Endothelial cell of umbilical vein (primary cell): ENCODE measurements around the gene ZNF256. TPM values are rescaled to one million over a fixed set of nuclear protein-coding genes. Genes with fewer than 3 reads are reported as not detected.

ENCODE experiments used
- BruUV-seq: library from RNA; stranded (reverse); fragments of 400-500 nt; replicated peaks from 2 replicates; lab custom pipeline; 2021; lab: Mats Ljungman, UMichigan
- CTCF ChIA-PET: fragments of 300-600, 350-600 bp; sonication (Branson Sonifier 250); formaldehyde crosslinking; loops from one replicate; lab custom pipeline; 2021; ENCODE audit warnings: antibody characterized with exemption, inconsistent platforms; lab: Charles Lee
- POLR2A ChIA-PET: fragments of 300-600, 350-600 bp; sonication (Branson Sonifier 250); formaldehyde crosslinking; loops from one replicate; lab custom pipeline; 2021; ENCODE audit warnings: antibody characterized with exemption, inconsistent platforms; lab: Charles Lee
- DNase-seq: peaks from one replicate; pipeline ENCODE4 v3.0.0-alpha.2; 2011; ENCODE audit warnings: low read depth, low spot score
- FAIRE-seq: peaks from 2 replicates; lab custom pipeline; 2011; peaks lifted over from hg19 to GRCh38; lab: Jason Lieb, UNC
- H2AFZ ChIP-seq: 2 replicates; pipeline ENCODE4 v1.6.0; 2012; ENCODE audit warnings: low read depth, low read length, control low read depth, inconsistent platforms
- H3K27ac ChIP-seq: 2 replicates; pipeline ENCODE4 v1.5.1; 2011; ENCODE audit warnings: low read depth, mild to moderate bottlenecking, control low read depth, low read length, moderate library complexity; ENCODE audit not compliant: insufficient read depth
- H3K27me3 ChIP-seq, 2 experiments: 2 replicates each; pipeline versions ENCODE4 v1.6.0 to v1.6.1; 2011; ENCODE audit warnings: low read length in 2 of 2, mixed read lengths in 1 of 2; ENCODE audit not compliant: control insufficient read depth in 2 of 2, insufficient read depth in 2 of 2
- H3K36me3 ChIP-seq, 2 experiments: 2 replicates in 1 of 2; 3 replicates in 1 of 2; pipeline ENCODE4 v1.5.1; 2011; ENCODE audit warnings: low read length in 2 of 2, mild to moderate bottlenecking in 1 of 2, moderate library complexity in 1 of 2; ENCODE audit not compliant: control insufficient read depth in 2 of 2, insufficient read depth in 2 of 2; ENCODE audit errors: extremely low read depth in 1 of 2
- H3K4me1 ChIP-seq: 3 replicates; pipeline ENCODE4 v1.5.1; 2011; ENCODE audit warnings: mild to moderate bottlenecking, low read length; ENCODE audit not compliant: control insufficient read depth, insufficient read depth; ENCODE audit errors: extremely low read depth
- H3K4me2 ChIP-seq: 2 replicates; pipeline ENCODE4 v1.6.1; 2011; ENCODE audit warnings: low read length, control low read depth, mixed read lengths; ENCODE audit not compliant: insufficient read depth
- H3K4me3 ChIP-seq, 3 experiments: fragments of 200-600 bp in 1 of 3; sonication (generic), shearing (Covaris generic) in 1 of 3; replicated peaks in 1 of 3; 2 replicates each; pipeline ENCODE4 v1.5.1; 2011 to 2016; ENCODE audit warnings: control low read depth in 3 of 3, low read length in 3 of 3, mild to moderate bottlenecking in 2 of 3, inconsistent platforms in 1 of 3, low read depth in 1 of 3, moderate library complexity in 1 of 3; ENCODE audit not compliant: insufficient read depth in 1 of 3
- H3K79me2 ChIP-seq: 2 replicates; pipeline ENCODE4 v1.6.0; 2012; ENCODE audit warnings: low read length, inconsistent platforms; ENCODE audit not compliant: control insufficient read depth, insufficient read depth
- H3K9ac ChIP-seq: replicated peaks from 2 replicates; pipeline ENCODE3; 2011; ENCODE audit warnings: low read length, control low read depth; ENCODE audit not compliant: insufficient read depth; ENCODE audit errors: extremely low read depth
- H3K9me1 ChIP-seq: replicated peaks from 3 replicates; pipeline ENCODE4 v1.6.0; 2011; ENCODE audit warnings: mild to moderate bottlenecking, low read length; ENCODE audit not compliant: control insufficient read depth, insufficient read depth; ENCODE audit errors: extremely low read depth
- H3K9me3 ChIP-seq: replicated peaks from 2 replicates; pipeline ENCODE4 v1.5.1; 2012; ENCODE audit warnings: low read length, inconsistent platforms; ENCODE audit not compliant: control insufficient read depth, insufficient read depth
- H4K20me1 ChIP-seq: replicated peaks from 2 replicates; pipeline ENCODE3; 2011; ENCODE audit warnings: mild to moderate bottlenecking, low read length; ENCODE audit not compliant: control insufficient read depth, insufficient read depth; ENCODE audit errors: extremely low read depth
- CTCF ChIP-seq, 2 donors: IDR thresholded peaks; 1 replicate in 1 of 2; 2 replicates in 1 of 2; pipeline ENCODE4 v1.5.1; 2011; ENCODE audit warnings: low read length in 2 of 2, mild to moderate bottlenecking in 2 of 2, moderate library complexity in 2 of 2, control low read depth in 1 of 2, inconsistent platforms in 1 of 2, low read depth in 1 of 2; ENCODE audit not compliant: insufficient read depth in 1 of 2; ENCODE audit errors: extremely low read depth in 1 of 2
- FOS ChIP-seq: IDR thresholded peaks from 2 replicates; pipeline ENCODE4 v1.6.1; 2011; ENCODE audit warnings: mild to moderate bottlenecking, low read length, moderate library complexity, borderline replicate concordance; ENCODE audit not compliant: insufficient read depth
- GATA2 ChIP-seq: IDR thresholded peaks from 2 replicates; pipeline ENCODE4 v1.7.0; 2011; ENCODE audit warnings: low read depth, mild to moderate bottlenecking, moderate library complexity, mixed read lengths, low read length; ENCODE audit not compliant: insufficient read length, insufficient read depth
- MYC ChIP-seq: IDR thresholded peaks from one replicate; pipeline ENCODE4 v1.6.1; 2011; ENCODE audit warnings: mild to moderate bottlenecking, low read depth, low read length
- POLR2A ChIP-seq: IDR thresholded peaks from 2 replicates; pipeline ENCODE4 v1.6.1; 2012; ENCODE audit warnings: low read depth, mild to moderate bottlenecking, control low read depth, low read length
- POLR2AphosphoS5 ChIP-seq: IDR thresholded peaks from 2 replicates; pipeline ENCODE4 v1.6.1; 2012; ENCODE audit warnings: low read depth, mild to moderate bottlenecking, control low read depth, low read length, moderate library complexity; ENCODE audit not compliant: insufficient read depth
- dilution Hi-C: fragments of 300-500 bp; cut with MboI; formaldehyde crosslinking; loops from one replicate; pipeline ENCODE4 v1.15.0; 2019; ENCODE audit warnings: low sequenced_read_pairs; ENCODE audit not compliant: extremely low pct_ligation_motif_present
- intact Hi-C: fragments of 100-400 bp; cut with micrococcal nuclease; formaldehyde crosslinking; loops from one replicate; pipeline ENCODE4 v1.10.0; 2022
- polyA plus RNA-seq, 4 experiments: library from polyadenylated mRNA; depleted of rRNA in 3 of 4; stranded (reverse) in 3 of 4; unstranded in 1 of 4; fragments of >200 nt; gene quantifications; 2 replicates each; pipeline versions ENCODE4 v1.2.1 to v1.2.3, GENCODE V29; 2011 to 2012; ENCODE audit warnings: missing spikeins in 1 of 4
- total RNA-seq: library from RNA; stranded (reverse); gene quantifications from 2 replicates; pipeline ENCODE4 v1.2.3, GENCODE V29; 2021
- TF ChIP-seq, protein P1 (sequence below): IDR thresholded peaks from 2 replicates; pipeline ENCODE4 v1.6.1; 2011; ENCODE audit not compliant: insufficient read depth, insufficient read length

ZNF256 gene
- total and polyA plus RNA-seq, 2 donors (not counting 3 experiments of a cell fraction or from before 2014, with no cell fraction given) = 1.9 to 4.0 TPM

DNA sequence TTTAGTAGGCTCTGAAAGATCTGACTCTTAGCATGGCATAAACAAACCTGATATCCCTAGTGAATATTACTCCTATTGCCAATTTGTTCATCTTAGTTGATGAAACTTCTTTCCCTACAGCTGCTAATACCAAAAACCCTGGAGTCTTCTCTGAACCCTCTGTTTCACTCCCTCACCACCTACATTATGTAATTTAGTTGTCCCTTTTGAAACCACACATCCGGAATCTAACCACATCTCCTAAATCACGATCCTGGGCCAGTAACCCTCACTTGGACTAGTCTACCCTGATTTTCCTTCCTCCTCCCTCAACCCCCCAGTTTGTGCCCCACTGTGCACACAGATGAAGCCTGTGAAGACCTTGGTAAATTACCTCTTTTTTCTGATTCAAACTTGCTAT, 1.2 kb downstream of the ZNF256 start:
- Histone ChIP-seq H3K9me3 (peaks cover 14% of the 10 kb centered on the region), H3K4me2 (peak overlapping the region; percentile 62), H3K4me3 (peak overlapping the region in 1 of 3 experiments; percentile 53), H2AFZ (no peak overlapping the region), H3K9ac (no peak overlapping the region), H3K9me1 (no peaks in the 10 kb centered on the region), H3K27ac (no peak overlapping the region), H3K79me2 (no peaks in the 10 kb centered on the region), H3K27me3 (no peaks in the 10 kb centered on the region), H4K20me1 (peaks cover 2% of the 10 kb centered on the region), H3K4me1 (peaks cover 5% of the 10 kb centered on the region), H3K36me3 (peaks cover 0 to 15% of the 10 kb centered on the region in 2 experiments)
- intact Hi-C loops (loop anchor here (10.0 kb wide), 1 partner anchor 208 kb away; the partner anchor contains the start of gene ZNF329), dilution Hi-C loops (no loop called here)
- CTCF ChIA-PET = no interaction called here
- DNase-seq = no peak
- TF ChIP-seq POLR2A (no peak), GATA2 (no peak), FOS (no peak), CTCF (IDR thresholded peaks at IDR 0.05; ENCODE audit: extremely low read depth in 1 of 2, insufficient read depth in 1 of 2, low read depth in 1 of 2, low read length in 2 of 2) (no peak), POLR2AphosphoS5 (no peak), MYC (no peak)
- TF ChIP-seq, protein P1, sequence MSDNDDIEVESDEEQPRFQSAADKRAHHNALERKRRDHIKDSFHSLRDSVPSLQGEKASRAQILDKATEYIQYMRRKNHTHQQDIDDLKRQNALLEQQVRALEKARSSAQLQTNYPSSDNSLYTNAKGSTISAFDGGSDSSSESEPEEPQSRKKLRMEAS = no peak
- no TSS peak for BruUV-seq
- no peak for FAIRE-seq
- POLR2A ChIA-PET = no interaction called here
